NCI-H1092 treated with DMSO at 0.1 percent for 48 hours (cell line): Measurements from ENCODE around the gene PPP2R5C.

Experiments
- DNase-seq: peaks from one replicate; lab custom pipeline; 2025; lab: John Stamatoyannopoulos, UW

PPP2R5C gene

GRCh38 chr14:101950100-101950499, 188.6 kb downstream of the PPP2R5C start:
- no peak for DNase-seq

GRCh38 chr14:101950516-101951215, 189.2 kb downstream of the PPP2R5C start:
- DNase-seq, result no peak

DNA sequence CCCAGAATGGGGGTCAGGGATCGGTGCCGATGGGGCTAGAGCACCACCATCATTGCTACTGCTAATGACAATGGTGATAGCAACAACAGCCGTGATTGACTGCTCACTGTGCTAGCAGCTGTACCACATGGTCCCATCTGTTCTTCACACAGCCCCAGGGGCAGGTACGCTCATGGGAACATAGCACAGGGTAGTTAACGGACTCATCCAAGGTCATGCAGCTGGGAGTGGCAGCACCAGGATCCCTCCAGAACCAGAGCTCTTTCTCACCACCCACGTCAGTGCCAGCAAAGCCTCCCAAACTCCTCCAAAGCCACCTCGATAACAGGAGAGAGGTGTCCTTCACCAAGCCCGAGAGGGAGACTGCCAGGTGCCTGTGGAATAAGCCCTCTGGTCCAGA, 191.6 kb downstream of the PPP2R5C start:
- no peak for DNase-seq

DNA sequence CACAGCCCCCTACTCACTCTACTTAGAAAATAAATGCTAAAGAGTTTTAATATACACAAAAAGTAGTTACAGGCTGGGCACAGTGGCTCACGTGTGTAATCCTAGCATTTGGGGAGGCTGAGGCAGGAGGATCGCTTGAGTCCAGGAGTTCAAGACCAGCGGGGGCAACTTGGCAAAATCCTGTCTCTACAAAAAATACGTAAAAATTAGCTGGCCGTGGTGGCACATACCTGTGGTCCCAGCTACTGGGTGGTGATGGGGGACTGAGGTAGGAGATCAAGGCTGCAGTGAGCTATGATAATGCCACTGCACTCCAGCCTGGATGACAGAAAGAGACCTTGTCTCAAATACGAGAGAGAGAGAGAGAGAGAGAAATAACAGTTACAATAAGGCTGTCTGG, 193.0 kb downstream of the PPP2R5C start:
- no peak for DNase-seq

DNA sequence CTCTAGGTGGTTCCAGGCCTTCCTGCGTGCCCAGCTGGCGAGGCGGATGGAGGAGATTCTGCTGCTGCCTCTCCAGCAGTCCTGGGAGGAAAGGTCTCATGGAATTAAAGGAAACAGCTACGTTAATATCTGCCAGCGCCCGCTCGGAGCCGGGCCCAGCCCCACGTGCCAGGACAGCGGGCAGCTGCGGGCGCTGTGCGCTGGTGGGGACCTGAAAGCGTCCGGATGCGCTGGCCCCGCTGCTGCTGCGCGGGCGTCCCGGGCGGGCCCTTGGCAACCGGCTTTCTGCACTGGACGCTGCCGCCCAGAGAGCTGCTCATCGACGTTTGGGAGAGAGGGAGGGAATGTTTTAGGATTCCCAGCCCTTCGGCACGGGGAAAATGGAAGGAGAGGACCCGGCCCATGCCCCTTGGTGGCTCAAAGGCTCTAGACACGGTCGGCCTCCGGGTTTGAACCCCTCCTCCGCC, 194.2 kb downstream of the PPP2R5C start:
- no peak for DNase-seq

DNA sequence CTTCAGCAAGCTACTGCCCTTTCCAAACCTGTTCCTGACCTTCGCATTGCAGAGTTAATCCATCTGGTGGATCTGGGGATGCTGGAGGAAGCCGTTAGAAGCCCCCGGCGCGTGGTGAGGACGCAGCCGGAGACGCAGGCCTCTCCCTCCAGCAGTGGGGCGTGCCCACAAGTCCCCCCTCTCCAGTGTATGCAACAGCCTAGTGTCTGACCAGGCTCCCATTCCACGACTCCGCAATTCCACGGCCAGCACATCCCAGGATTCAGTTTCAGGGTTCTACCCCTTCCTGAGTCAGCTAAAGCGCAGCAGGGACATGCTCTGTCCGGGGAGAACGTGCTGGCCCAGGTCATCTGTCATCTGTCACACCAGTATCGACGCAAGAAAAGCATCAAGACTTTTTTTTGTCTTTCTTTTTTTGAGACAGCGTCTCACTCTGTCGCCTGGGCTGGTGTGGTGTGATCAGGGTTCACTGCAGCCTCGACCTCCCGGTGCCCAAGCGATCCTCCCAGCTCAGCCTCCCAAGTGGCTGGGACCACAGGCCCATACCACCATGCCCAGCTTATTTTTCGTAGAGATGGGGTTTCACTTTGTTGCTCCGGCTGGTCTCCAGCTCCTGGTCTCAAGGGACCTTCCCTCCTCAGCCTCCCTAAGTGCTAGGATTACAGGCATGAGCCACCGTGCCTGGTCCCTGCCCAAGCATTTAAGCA, 194.8 kb downstream of the PPP2R5C start:
- no peak for DNase-seq

- no peak for DNase-seq
These were observed 196.1 kb downstream of the PPP2R5C start for GRCh38 chr14:101957406-101958234.

DNA sequence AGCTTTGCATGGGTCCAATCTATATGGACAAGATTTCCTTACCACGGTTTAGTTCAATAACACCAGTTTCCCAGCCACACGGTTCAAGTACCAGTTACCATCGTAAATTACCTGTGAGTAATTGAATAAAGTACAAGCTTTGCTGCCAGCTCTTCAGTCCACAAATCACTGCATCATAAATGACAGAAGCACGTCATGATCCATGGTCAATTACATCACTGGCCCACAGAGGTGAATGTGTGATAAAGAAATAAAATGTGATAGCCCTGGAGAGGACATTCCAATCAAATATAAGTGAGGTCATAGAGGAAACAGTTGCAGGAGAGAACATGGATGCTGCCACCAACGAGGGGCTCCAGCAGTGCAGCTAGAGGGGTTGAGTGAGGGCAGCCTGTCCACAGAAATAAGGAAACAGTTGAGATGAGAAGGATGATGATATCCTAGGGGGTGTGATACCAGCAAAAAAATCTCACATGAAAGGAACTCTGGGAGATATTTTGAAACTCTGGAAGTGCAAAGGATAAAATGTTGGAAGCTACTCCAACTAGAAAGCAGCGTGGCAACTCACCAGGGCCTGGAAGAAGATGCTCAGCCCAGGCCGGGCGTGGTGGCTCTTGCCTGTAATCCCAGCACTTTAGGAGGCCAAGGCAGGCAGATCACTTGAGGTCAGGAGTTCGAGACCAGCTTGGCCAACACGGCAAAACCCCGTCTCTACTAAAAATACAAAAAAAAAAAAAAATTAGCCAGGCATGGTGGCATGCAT, 197.1 kb downstream of the PPP2R5C start:
- DNase-seq, result no peak

- DNase-seq, result no peak
These were observed 197.8 kb downstream of the PPP2R5C start for GRCh38 chr14:101959277-101959676.

GRCh38 chr14:101960225-101960624, 198.7 kb downstream of the PPP2R5C start:
- DNase-seq, result no peak

GRCh38 chr14:101961011-101961721, 199.7 kb downstream of the PPP2R5C start:
- peak; percentile 78 for DNase-seq

- DNase-seq, result no peak
These were observed 200.4 kb downstream of the PPP2R5C start for GRCh38 chr14:101961746-101962502.

- peak; percentile 67 for DNase-seq
These were observed 201.0 kb downstream of the PPP2R5C start for GRCh38 chr14:101962503-101962874.

DNA sequence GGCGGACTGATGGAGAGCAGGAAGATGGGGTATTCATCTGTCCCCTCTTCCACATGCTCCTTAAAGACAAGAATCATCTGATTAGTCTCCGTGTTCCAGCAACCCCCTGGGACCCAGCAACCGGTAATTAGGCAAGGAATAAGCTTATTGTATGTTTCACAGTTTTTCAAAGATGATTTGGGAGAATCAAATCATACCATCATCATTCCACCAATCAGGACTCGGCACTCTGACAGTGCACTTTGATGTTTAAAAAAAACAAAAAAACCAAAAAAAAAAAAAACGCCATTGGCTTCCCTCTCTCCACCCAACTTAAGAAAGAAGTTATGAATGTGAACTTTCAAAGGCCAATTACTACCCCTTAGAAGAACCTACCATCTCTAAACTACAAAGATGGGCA, 201.5 kb downstream of the PPP2R5C start:
- DNase-seq, result no peak

- DNase-seq, result no peak
These were observed 202.3 kb downstream of the PPP2R5C start for GRCh38 chr14:101963656-101964296.

GRCh38 chr14:101964297-101965180, 203.0 kb downstream of the PPP2R5C start, which contains the start of gene DYNC1H1:
DYNC1H1 (plus strand) TSS chr14:101964573; CDS start chr14:101964692, 119 bp downstream.
- peak; percentile 94 for DNase-seq

- peak; percentile 41 for DNase-seq
These were observed 203.7 kb downstream of the PPP2R5C start for GRCh38 chr14:101965181-101965544.

DNA sequence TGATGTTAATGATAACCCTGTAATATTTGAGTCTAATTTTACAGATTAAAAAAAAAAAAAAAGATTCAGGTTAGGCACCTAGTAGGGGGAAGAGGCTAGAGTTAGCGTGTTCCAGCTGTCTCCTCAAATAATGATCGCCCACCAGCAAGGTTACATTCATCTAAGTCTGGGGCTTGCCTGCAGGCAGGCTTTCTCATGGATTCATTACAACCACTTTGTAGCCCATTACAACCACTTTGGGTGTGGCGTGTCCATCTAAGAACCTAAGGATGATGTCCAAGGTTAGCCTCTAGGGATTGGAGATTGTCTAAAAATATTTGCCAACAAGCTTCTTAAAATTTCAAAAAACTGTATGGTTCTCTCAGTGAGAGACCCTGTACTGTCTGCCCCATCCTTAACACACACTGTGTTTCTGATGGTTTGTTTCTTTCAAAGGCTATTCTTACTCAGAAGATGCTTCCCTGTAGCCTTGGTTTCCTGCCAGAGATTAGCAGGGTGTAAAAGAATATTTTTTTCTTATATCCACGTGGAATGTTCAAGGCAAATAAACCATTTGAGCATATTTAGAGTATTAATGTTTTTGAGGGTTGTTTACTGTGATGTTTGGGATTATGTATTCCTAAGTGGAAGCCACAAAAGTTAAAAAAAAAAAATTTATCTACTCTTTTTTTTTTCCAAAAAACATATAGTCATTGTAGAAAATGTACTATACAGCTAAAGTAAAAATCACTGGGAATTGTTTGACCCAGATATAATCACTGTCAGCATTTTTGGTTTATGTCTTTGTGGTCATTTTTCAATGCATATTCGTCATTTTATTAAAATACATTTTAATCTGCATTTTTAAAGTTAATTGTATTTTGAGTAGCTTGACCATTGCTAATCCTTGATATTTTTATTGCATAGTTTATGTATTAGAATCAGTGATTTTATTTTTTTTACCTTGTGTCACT, 204.5 kb downstream of the PPP2R5C start:
- peak; percentile 10 for DNase-seq
